ENCODE data around the gene RAD54L2. TPM values are rescaled to one million over a fixed set of nuclear protein-coding genes. Genes with fewer than 3 reads are reported as not detected.

Gene RAD54L2
- total RNA-seq, 1 donor from 2014 or later = 33.2 TPM

DNA sequence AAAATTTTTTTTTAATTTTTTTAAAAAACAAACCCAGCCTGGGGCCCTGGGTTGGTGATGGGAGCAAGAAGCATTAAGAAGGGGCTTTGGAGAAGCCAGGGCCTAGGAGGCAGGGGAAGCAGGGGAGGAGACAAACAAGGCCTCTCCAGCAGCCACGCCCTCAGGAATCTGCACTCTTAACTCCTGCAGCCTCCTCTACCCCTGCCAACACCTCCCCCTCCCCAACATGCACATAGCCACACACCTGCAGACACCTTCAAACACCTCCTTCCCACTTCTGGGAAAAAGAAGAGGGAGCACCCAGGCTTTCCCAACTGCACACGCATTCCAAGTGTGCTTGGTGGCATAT, 36.0 kb upstream of the RAD54L2 start:
- no peak overlapping the region for H3K27ac Mint-ChIP-seq (ENCODE audit: unreplicated experiment)
- no peak overlapping the region for H3K4me3 Mint-ChIP-seq (ENCODE audit: unreplicated experiment)
- peaks cover 9% of the 10 kb centered on the region for H3K27me3 Mint-ChIP-seq (ENCODE audit: unreplicated experiment)
- peaks cover 2% of the 10 kb centered on the region for H3K4me1 Mint-ChIP-seq (ENCODE audit: unreplicated experiment)
- TF ChIP-seq CTCF (IDR thresholded peaks at IDR 0.05; ENCODE audit: unreplicated experiment) = no peak
- no peaks in the 10 kb centered on the region for H3K9me3 Mint-ChIP-seq (ENCODE audit: unreplicated experiment)
- DNase-seq (ENCODE audit: low spot score) = no peak
- H3K36me3 Mint-ChIP-seq (ENCODE audit: low read depth, unreplicated experiment) = peaks cover 6% of the 10 kb centered on the region

DNA sequence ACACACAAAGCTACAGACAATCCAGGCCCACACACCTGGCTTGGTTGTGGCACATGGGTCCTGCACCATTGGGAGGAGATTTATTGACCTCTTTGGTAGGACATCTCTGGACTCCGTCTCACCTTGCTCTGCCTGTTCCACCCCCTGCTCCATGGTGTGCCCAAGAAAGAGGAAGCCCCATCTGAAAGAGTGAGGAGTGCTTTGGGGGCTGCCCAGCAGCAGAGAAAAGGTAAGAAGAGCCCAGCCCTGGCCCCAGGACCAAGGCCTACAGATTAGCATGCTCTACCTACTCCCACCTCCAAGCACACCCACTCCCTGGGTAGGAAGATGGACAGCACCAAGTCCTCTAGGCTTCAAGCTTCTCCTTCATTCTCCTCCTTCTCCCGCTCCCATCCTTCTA, 35.5 kb upstream of the RAD54L2 start:
- no peak for DNase-seq (ENCODE audit: low spot score)
- peaks cover 6% of the 10 kb centered on the region for H3K36me3 Mint-ChIP-seq (ENCODE audit: low read depth, unreplicated experiment)

DNA sequence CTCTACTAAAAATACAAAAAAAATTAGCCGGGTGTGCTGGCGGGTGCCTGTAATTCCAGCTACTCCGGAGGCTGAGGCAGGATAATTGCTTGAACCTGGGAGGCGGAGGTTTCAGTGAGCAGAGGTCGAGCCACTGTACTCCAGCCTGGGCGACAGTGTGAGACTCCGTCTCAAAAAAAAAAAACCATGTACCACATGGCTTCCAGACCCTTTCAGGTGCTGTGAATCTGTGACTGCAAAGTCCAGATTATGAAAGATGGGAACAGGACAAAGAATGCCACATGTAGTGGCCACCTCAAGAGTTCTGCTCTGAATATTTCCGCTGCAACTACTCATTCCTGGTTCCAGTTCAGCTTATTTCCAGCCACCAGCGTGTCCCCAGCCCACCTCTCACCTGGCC, 30.3 kb upstream of the RAD54L2 start:
- Mint-ChIP-seq H3K4me1 (ENCODE audit: unreplicated experiment) (no peaks in the 10 kb centered on the region), H3K9me3 (ENCODE audit: unreplicated experiment) (no peaks in the 10 kb centered on the region), H3K36me3 (ENCODE audit: low read depth, unreplicated experiment) (no peaks in the 10 kb centered on the region), H3K27ac (ENCODE audit: unreplicated experiment) (no peak overlapping the region), H3K4me3 (ENCODE audit: unreplicated experiment) (no peak overlapping the region), H3K27me3 (ENCODE audit: unreplicated experiment) (no peaks in the 10 kb centered on the region)
- no peak for TF ChIP-seq CTCF (IDR thresholded peaks at IDR 0.05; ENCODE audit: unreplicated experiment)
- DNase-seq (ENCODE audit: low spot score) = no peak

More for the DNA sequence above, 35.5 kb upstream of the RAD54L2 start:
- Mint-ChIP-seq H3K27me3 (ENCODE audit: unreplicated experiment) (peaks cover 9% of the 10 kb centered on the region), H3K4me3 (ENCODE audit: unreplicated experiment) (no peak overlapping the region), H3K9me3 (ENCODE audit: unreplicated experiment) (no peaks in the 10 kb centered on the region), H3K4me1 (ENCODE audit: unreplicated experiment) (peaks cover 2% of the 10 kb centered on the region), H3K27ac (ENCODE audit: unreplicated experiment) (no peak overlapping the region)
- no peak for TF ChIP-seq CTCF (IDR thresholded peaks at IDR 0.05; ENCODE audit: unreplicated experiment)

GRCh38 chr3:51510996-51511395, 27.5 kb upstream of the RAD54L2 start:
- H3K27ac Mint-ChIP-seq (ENCODE audit: unreplicated experiment) = no peak overlapping the region
- DNase-seq (ENCODE audit: low spot score) = no peak
- TF ChIP-seq CTCF (IDR thresholded peaks at IDR 0.05; ENCODE audit: unreplicated experiment) = no peak
- H3K27me3 Mint-ChIP-seq (ENCODE audit: unreplicated experiment) = no peaks in the 10 kb centered on the region
- no peak overlapping the region for H3K4me3 Mint-ChIP-seq (ENCODE audit: unreplicated experiment)
- no peaks in the 10 kb centered on the region for H3K9me3 Mint-ChIP-seq (ENCODE audit: unreplicated experiment)
- no peaks in the 10 kb centered on the region for H3K36me3 Mint-ChIP-seq (ENCODE audit: low read depth, unreplicated experiment)
- no peaks in the 10 kb centered on the region for H3K4me1 Mint-ChIP-seq (ENCODE audit: unreplicated experiment)

GRCh38 chr3:51514210-51514609, 24.3 kb upstream of the RAD54L2 start:
- H3K27me3 Mint-ChIP-seq (ENCODE audit: unreplicated experiment) = no peaks in the 10 kb centered on the region
- TF ChIP-seq CTCF (IDR thresholded peaks at IDR 0.05; ENCODE audit: unreplicated experiment) = no peak
- no peaks in the 10 kb centered on the region for H3K9me3 Mint-ChIP-seq (ENCODE audit: unreplicated experiment)
- no peak overlapping the region for H3K4me3 Mint-ChIP-seq (ENCODE audit: unreplicated experiment)
- H3K4me1 Mint-ChIP-seq (ENCODE audit: unreplicated experiment) = no peaks in the 10 kb centered on the region
- no peaks in the 10 kb centered on the region for H3K36me3 Mint-ChIP-seq (ENCODE audit: low read depth, unreplicated experiment)
- no peak overlapping the region for H3K27ac Mint-ChIP-seq (ENCODE audit: unreplicated experiment)
- DNase-seq (ENCODE audit: low spot score) = no peak
